Vagina (tissue), 2 donors: Measurements from ENCODE around the gene PBRM1.

Source experiments
- CTCF ChIP-seq, 3 experiments: fragments of 450-650 bp in 2 of 3; fragments of 200-600 bp in 1 of 3; sonication (generic) in 1 of 3; IDR thresholded peaks; one replicate each; pipeline ENCODE4 v1.5.1; 2017 to 2019; ENCODE audit warnings: antibody characterized with exemption in 3 of 3, mild to moderate bottlenecking in 2 of 3, moderate library complexity in 2 of 3
- POLR2A ChIP-seq, 2 donors: fragments of 450-650 bp; IDR thresholded peaks; one replicate each; pipeline ENCODE4 v1.6.1; 2017; ENCODE audit warnings: antibody characterized with exemption in 2 of 2, mild to moderate bottlenecking in 2 of 2, moderate library complexity in 2 of 2
- POLR2AphosphoS5 ChIP-seq, 2 donors: sonication (generic); formaldehyde crosslinking; IDR thresholded peaks; one replicate each; pipeline ENCODE4 v1.9.0; 2017; ENCODE audit warnings: antibody characterized with exemption in 2 of 2, mild to moderate bottlenecking in 2 of 2, low read depth in 1 of 2; ENCODE audit not compliant: insufficient read depth in 1 of 2

- no peak for TF ChIP-seq CTCF (IDR thresholded peaks at IDR 0.05)
- TF ChIP-seq POLR2A (IDR thresholded peaks at IDR 0.05) = no peak
- no peak for TF ChIP-seq POLR2AphosphoS5 (IDR thresholded peaks at IDR 0.05; ENCODE audit: insufficient read depth in 1 of 2, low read depth in 1 of 2)
Measured at GRCh38 chr3:52551118-52551517, 134.6 kb downstream of the PBRM1 start.
